Panc1 (cell line): Measurements from ENCODE around the gene ENTREP1.

Experiments used
- POLR2AphosphoS5 ChIP-seq: IDR thresholded peaks from 2 replicates; pipeline ENCODE4 v1.6.1; 2012; ENCODE audit warnings: mild to moderate bottlenecking, low read depth, low read length, moderate library complexity
- SIN3A ChIP-seq: IDR thresholded peaks from 2 replicates; pipeline ENCODE4 v1.6.1; 2012; ENCODE audit warnings: low read depth, mild to moderate bottlenecking, low read length, moderate library complexity, borderline replicate concordance; ENCODE audit not compliant: insufficient read depth
- TCF7L2 ChIP-seq: IDR thresholded peaks from 2 replicates; pipeline ENCODE4 v1.6.1; 2011; ENCODE audit warnings: mild to moderate bottlenecking, low read depth, low read length, inconsistent platforms
- TF ChIP-seq, protein P1 (sequence below), 2 experiments: IDR thresholded peaks; 2 replicates each; pipeline ENCODE4 v1.6.1; 2011 to 2012; ENCODE audit warnings: low read depth in 2 of 2, control low read depth in 1 of 2, low read length in 1 of 2, mild to moderate bottlenecking in 1 of 2, moderate library complexity in 1 of 2; ENCODE audit not compliant: insufficient read depth in 1 of 2
- TF ChIP-seq, protein P2 (sequence below): fragments of 450-650 bp; IDR thresholded peaks from 2 replicates; pipeline ENCODE4 v1.5.1; 2017; ENCODE audit warnings: mild to moderate bottlenecking

DNA sequence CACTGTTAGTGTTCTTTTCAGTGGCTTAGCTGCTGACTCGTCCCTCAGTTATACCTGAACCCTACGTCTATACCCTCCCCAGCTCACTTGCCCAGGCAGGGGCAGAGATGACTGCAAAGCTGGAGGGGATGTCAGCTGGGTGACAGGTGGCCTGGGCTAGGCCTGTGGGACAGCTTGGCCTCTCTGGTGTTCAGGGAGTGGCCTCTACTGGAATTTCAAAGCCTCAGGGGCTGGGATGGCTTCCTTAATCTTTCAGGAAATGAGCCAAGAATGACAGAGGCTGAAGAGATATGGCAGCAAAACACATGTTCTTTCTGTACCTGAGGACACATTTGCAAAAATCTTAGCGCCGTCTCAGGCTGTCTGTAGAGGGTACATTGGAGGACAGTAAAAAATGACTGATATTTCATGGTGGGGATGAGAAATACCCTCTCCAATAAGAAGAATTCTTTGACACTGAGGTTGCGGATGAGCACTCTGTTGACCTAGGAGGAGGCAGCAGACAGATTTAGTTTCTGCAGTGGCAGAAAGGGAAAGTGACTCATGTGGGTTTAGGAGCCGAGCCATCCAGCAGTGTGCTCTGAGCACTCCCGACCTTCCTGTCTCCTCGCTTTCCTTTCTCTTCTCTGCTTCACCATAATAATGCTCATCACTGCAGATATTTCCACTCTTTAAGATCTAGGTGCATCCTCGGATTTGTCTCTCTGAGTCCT lies 54.4 kb downstream of the ENTREP1 start:
- TF ChIP-seq, protein P1, sequence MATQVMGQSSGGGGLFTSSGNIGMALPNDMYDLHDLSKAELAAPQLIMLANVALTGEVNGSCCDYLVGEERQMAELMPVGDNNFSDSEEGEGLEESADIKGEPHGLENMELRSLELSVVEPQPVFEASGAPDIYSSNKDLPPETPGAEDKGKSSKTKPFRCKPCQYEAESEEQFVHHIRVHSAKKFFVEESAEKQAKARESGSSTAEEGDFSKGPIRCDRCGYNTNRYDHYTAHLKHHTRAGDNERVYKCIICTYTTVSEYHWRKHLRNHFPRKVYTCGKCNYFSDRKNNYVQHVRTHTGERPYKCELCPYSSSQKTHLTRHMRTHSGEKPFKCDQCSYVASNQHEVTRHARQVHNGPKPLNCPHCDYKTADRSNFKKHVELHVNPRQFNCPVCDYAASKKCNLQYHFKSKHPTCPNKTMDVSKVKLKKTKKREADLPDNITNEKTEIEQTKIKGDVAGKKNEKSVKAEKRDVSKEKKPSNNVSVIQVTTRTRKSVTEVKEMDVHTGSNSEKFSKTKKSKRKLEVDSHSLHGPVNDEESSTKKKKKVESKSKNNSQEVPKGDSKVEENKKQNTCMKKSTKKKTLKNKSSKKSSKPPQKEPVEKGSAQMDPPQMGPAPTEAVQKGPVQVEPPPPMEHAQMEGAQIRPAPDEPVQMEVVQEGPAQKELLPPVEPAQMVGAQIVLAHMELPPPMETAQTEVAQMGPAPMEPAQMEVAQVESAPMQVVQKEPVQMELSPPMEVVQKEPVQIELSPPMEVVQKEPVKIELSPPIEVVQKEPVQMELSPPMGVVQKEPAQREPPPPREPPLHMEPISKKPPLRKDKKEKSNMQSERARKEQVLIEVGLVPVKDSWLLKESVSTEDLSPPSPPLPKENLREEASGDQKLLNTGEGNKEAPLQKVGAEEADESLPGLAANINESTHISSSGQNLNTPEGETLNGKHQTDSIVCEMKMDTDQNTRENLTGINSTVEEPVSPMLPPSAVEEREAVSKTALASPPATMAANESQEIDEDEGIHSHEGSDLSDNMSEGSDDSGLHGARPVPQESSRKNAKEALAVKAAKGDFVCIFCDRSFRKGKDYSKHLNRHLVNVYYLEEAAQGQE (IDR thresholded peaks at IDR 0.05; ENCODE audit: insufficient read depth in 1 of 2, low read depth in 2 of 2, low read length in 1 of 2) = no peak
- TF ChIP-seq TCF7L2 = no peak
- TF ChIP-seq POLR2AphosphoS5 = no peak
- TF ChIP-seq, protein P2, sequence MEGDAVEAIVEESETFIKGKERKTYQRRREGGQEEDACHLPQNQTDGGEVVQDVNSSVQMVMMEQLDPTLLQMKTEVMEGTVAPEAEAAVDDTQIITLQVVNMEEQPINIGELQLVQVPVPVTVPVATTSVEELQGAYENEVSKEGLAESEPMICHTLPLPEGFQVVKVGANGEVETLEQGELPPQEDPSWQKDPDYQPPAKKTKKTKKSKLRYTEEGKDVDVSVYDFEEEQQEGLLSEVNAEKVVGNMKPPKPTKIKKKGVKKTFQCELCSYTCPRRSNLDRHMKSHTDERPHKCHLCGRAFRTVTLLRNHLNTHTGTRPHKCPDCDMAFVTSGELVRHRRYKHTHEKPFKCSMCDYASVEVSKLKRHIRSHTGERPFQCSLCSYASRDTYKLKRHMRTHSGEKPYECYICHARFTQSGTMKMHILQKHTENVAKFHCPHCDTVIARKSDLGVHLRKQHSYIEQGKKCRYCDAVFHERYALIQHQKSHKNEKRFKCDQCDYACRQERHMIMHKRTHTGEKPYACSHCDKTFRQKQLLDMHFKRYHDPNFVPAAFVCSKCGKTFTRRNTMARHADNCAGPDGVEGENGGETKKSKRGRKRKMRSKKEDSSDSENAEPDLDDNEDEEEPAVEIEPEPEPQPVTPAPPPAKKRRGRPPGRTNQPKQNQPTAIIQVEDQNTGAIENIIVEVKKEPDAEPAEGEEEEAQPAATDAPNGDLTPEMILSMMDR = no peak
- no peak for TF ChIP-seq SIN3A
